HG02571 (cell line): ENCODE data around the gene MACROD2.
"Not testable (repeated sequence)": the region's sequence is repeated elsewhere in the genome, so short reads cannot be mapped to it uniquely, and the experiment has no call there.

Source experiments
- ATAC-seq: cut with Tn5 transposase; IDR thresholded peaks from one replicate; pipeline ENCODE4 v1.9.1; 2021; ENCODE audit warnings: mild to moderate bottlenecking, moderate library complexity; ENCODE audit not compliant: unreplicated experiment

MACROD2 gene

GRCh38 chr20:14450256-14450655, 454.9 kb downstream of the MACROD2 start:
- no peak for ATAC-seq

GRCh38 chr20:14451458-14451857, 456.1 kb downstream of the MACROD2 start:
- ATAC-seq, result no peak

- no peak for ATAC-seq
These were observed 457.9 kb downstream of the MACROD2 start for GRCh38 chr20:14453259-14453658.

- ATAC-seq, result no peak
These were observed 459.0 kb downstream of the MACROD2 start for GRCh38 chr20:14454296-14454695.

- ATAC-seq, result not testable (repeated sequence)
These were observed 471.9 kb downstream of the MACROD2 start for GRCh38 chr20:14467104-14467827.

- ATAC-seq, result no peak
These were observed 475.0 kb downstream of the MACROD2 start for GRCh38 chr20:14470231-14470899.

DNA sequence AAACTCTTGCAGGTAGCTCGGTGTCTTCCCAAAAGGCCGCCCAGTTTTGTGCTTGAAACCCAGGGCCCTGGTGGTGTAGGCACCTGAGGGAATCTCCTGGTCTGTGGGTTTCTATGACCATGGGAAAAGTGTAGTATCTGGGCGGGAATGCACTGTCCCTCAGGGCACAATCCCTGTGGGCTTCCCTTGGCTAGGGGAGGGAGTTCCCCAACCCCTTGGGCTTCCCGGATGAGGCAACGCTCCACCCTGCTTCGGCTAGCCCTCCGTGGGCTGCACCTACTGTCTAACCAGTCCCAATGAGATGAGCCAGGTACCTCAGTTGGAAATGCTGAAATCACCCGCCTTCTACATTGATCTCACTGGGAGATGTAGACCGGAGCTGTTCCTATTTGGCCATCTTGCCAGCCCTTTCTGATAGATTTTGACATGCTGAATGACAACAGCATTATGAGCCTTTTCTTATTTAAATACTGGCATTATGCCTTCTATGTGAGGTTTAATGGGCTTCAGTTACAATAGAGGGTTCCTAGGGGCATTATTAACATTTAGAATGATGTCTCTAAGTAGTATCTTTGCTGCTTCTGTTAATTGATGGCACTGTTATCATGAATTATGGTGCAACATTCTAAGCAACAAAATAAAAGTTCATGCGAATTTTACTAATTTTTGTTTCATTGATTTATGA, 475.8 kb downstream of the MACROD2 start:
- no peak for ATAC-seq

DNA sequence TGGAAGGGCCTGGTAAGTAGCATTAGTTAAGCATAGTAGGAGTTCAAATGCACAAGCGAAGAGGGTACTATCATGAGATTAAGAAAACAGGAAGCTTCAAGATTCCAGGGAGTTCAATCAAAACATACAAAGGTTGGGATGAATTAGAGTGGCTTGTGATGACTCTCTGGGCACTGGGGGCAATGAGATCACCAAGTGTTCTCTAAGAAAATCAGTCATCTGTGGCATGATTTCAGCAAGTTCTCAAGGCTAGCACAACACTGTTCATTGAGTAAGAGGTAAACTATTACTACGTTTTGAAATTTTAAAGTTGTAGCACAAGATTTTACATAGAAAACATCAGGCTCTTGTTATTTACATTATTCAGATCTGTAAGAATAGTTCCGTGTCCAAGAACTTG, 481.8 kb downstream of the MACROD2 start:
- no peak for ATAC-seq

GRCh38 chr20:14478126-14478525, 482.8 kb downstream of the MACROD2 start:
- ATAC-seq, result no peak

GRCh38 chr20:14481863-14482262, 486.5 kb downstream of the MACROD2 start:
- ATAC-seq, result no peak

DNA sequence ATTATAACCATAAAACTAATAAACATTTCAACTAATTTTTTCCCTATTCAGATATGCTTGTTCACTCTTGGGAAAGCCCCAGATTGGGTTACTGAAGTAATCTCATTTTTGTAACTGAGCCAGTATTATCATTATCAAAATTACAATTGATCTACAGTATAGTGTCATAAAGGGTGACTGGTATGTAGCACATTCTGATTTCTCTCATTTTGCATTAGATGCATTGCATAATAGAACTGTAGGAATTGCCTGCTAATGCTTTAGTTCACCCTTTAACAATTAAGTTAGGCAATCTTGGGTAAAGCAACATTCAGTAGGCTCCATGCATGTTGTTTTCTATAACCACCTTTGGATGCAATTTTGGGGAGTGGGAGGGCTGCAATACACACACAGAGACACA, 492.9 kb downstream of the MACROD2 start:
- no peak for ATAC-seq

DNA sequence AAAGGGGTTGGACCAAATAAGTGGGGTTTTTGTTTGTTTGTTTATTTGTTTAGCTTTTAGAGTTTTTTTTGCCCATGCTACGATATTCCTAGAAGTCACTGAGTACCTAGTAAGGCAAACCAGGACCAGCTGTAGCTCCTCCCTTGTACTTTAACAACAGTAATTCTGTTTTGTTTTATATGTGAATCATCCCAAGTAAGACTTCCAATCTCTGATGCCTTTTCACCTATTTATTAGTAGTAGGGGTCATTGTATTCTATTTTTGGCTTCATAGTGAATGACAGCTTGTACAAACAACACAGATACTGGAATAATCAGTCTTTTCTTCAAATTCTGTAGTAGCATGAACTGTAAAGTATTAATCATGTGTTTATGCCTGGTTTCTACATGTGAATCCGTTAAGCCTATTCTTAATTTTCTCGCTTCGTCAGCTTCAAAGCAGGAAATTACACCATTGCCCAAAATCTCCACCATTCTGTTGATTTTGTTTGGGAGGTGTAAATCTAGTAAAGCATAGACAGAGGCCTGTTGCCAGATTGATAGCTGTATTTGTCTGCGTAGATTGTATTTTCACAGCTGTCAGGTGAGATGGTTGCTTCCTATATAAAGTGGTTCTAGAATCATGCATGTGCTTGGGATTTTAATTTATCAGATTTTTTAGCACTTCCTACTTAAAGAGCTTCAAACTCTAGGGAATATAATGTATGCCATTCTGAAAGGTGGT, 493.6 kb downstream of the MACROD2 start:
- ATAC-seq, result no peak

DNA sequence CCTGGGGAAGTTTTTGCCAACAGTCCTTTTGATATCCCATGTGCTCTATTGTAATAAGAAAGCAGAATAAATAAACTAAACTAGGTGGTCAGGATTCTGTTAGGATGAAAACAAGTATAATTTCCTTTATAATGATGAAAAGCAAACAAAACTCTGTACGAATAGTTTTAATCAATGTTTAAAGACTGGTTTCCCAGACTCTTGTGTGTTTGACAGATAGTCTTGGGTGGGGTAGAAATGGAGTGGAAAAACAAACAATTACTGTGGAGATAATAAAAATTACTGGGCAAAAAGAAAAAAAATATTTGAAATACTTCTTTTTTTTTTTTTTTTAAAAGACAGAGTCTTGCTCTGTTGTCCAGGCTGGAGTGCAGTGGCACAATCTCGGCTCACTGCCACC, 494.2 kb downstream of the MACROD2 start:
- no peak for ATAC-seq

- no peak for ATAC-seq
These were observed 496.1 kb downstream of the MACROD2 start for GRCh38 chr20:14491436-14491835.

- ATAC-seq, result no peak
These were observed 498.1 kb downstream of the MACROD2 start for GRCh38 chr20:14493408-14493807.

DNA sequence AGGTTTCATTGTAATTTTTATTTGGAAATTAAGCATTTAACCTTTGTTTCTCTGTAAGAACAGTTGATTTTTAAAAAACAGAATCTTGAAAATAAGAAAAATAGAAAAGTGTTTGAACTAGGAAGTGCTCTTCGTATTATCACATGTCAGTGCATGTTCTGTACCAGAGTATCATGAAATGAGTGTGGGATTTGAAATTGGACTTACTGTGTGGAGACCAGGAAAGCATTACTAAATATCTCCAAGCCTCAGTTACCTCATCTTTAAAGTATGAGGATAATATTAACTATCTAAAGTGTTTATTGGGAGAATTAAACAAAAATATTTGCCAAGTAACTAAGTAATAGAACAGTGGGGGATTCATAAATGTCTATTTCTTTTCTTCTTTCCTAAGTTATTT, 499.0 kb downstream of the MACROD2 start:
- ATAC-seq, result no peak

- no peak for ATAC-seq
These were observed 499.8 kb downstream of the MACROD2 start for GRCh38 chr20:14495066-14495465.

GRCh38 chr20:14497004-14497403, 501.7 kb downstream of the MACROD2 start:
- ATAC-seq, result no peak

GRCh38 chr20:14498772-14499171, 503.5 kb downstream of the MACROD2 start:
- ATAC-seq, result no peak

DNA sequence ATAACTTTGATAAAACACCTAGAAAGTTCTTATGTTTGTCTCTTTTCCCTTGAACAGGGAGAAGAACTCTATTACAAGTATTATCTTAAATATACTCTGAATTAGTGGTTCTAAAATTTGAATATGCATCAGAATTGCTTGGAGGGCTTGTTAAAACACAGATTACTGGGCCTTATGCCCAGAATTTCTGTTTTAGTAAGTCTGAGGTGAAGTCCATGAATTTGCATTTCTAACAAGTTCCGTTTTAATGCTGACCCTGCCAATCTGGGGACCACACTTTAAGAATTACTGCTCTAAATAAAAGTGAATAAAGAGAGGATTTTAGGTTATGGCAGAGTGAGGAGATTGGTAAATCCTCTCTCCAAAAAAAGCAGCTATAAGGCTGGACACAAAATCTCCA, 510.2 kb downstream of the MACROD2 start:
- ATAC-seq, result no peak

DNA sequence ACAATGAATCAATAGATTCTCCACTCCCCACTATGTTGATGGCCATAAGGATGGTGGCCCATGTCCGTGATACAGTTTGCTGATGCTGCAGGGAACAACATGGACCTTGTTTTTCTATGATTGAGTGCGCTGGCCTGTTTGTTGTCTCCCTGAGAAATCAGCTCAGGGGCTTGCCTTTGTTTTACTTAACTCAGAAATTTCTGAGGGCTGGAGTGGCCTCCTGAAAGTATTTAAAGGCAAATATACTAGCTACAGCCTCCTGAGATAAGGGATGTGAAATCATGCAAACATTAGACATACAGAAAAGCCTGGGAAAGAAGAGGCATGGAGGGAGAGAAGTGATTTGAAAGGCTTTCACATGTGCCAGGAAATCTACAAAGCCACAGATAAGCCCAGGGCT, 512.4 kb downstream of the MACROD2 start:
- no peak for ATAC-seq
